ENCODE data around the gene RHBDF2.
A peak's percentile ranks its signal among the peaks of the same experiment; 100 is the strongest.

Gene RHBDF2

DNA sequence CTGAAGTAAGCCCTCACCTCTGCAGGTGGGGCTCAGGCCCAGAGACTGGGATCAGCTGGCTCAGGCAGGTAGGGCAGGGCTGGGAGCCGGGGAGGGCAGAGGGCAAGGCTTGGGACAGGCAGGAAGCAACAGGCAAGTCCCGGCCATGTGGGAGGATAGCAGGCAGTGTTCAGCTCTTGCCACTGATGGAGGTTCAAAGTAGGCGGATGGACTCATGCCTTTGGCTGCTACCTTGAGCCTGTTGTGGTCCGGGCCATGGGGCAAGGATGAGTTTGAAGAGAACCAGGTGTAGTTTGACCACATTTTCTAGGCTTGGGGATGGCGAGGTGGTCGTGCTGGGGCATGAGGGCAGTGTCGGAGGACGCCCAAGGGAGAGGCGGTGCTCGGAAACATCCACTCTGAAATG, 41.3 kb upstream of the RHBDF2 start:
- TF ChIP-seq, protein P1, sequence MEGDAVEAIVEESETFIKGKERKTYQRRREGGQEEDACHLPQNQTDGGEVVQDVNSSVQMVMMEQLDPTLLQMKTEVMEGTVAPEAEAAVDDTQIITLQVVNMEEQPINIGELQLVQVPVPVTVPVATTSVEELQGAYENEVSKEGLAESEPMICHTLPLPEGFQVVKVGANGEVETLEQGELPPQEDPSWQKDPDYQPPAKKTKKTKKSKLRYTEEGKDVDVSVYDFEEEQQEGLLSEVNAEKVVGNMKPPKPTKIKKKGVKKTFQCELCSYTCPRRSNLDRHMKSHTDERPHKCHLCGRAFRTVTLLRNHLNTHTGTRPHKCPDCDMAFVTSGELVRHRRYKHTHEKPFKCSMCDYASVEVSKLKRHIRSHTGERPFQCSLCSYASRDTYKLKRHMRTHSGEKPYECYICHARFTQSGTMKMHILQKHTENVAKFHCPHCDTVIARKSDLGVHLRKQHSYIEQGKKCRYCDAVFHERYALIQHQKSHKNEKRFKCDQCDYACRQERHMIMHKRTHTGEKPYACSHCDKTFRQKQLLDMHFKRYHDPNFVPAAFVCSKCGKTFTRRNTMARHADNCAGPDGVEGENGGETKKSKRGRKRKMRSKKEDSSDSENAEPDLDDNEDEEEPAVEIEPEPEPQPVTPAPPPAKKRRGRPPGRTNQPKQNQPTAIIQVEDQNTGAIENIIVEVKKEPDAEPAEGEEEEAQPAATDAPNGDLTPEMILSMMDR (IDR thresholded peaks at IDR 0.05; ENCODE audit: low read depth, low read length, missing control alignments), result no peak
- H3K4me3 ChIP-seq (ENCODE audit: low read depth, low read length), result no peak overlapping the region
- no peak for DNase-seq (ENCODE audit: low read depth)

DNA sequence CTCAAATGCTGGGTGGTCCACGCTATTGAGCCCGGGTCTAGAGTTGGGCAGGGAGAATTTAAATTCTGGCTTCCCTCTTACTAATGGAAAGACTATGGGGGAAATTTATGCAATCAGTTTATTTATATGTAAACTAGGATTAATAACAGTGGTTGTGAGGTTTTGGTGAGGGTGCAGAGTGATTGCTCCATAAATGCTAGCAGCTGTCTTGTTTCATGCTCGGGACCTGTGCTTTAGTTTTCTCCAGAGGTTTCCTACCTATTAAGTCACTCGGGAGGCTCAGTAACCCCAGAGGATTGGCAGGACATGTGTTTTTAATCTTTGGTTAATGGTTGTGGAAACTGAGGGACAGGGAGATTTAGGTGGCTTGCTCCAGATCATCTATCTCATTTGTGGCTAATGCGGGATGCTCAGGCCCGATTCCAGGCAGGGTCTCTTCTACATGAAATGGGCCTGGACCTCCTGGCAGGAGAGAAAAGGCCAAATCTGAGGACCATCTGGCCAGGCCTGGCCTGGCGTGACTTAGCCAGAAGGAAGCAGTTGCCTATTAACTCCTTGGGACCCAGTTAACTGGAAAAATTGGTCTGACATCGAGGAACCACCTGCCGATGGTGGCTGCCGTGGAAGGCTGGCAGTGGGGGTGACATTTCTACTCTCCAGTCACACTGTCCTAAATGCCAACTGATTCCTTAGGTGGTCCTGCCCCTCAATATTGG, 40.7 kb upstream of the RHBDF2 start:
- TF ChIP-seq, protein P1 (IDR thresholded peaks at IDR 0.05; ENCODE audit: low read depth, low read length, missing control alignments), result no peak
- DNase-seq (ENCODE audit: low read depth), result no peak

DNA sequence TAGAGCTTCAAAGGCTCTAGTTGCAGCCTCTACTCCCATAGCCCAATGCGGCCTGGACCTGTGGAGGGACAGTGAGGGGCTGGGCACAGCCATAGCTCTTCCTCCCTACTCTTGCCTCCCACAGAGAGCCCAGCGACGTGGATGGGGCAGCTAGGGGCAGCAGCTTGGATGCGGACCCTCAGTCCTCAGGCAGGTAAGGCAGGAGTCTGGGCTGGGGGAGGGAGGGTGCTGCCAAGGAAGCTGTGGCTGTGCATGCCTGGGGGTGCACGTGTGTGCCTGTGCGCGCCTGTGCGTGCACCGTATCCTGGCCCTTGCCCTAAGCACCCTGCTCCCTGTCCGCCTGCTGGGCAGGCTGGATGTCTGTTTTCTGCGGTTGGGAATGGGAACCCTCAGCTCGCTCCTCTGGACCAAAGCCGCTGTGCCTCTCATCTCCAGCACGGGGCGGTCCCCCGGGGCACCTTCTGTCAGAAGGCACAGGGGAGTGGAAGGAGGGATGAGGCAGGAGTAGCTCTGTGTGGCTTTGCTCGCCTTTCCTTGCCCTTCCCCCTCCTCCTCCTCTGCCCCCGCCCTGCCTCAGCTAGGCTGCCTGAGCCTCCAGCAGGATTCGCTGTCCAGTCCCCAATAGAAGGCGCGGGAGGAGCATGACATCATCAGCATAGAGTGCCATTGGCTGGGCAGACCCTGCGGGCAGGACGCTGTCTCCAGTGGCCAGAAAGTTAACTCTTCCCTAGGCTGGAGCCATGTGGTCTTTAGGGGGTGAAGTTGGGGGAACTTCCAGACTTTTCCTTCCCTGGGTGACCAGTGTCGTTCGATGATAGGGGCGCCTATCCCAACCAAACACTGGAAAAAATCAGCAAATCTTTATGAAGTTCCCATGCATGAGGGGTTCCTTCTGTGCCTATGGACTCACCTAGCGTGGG, 39.4 kb upstream of the RHBDF2 start:
- no peak for DNase-seq (ENCODE audit: low read depth)
- TF ChIP-seq, protein P1 (IDR thresholded peaks at IDR 0.05; ENCODE audit: low read depth, low read length, missing control alignments), result no peak
- no peak overlapping the region for H3K4me3 ChIP-seq (ENCODE audit: low read depth, low read length)

More for the DNA sequence above, 40.7 kb upstream of the RHBDF2 start:
- no peak overlapping the region for H3K4me3 ChIP-seq (ENCODE audit: low read depth, low read length)

DNA sequence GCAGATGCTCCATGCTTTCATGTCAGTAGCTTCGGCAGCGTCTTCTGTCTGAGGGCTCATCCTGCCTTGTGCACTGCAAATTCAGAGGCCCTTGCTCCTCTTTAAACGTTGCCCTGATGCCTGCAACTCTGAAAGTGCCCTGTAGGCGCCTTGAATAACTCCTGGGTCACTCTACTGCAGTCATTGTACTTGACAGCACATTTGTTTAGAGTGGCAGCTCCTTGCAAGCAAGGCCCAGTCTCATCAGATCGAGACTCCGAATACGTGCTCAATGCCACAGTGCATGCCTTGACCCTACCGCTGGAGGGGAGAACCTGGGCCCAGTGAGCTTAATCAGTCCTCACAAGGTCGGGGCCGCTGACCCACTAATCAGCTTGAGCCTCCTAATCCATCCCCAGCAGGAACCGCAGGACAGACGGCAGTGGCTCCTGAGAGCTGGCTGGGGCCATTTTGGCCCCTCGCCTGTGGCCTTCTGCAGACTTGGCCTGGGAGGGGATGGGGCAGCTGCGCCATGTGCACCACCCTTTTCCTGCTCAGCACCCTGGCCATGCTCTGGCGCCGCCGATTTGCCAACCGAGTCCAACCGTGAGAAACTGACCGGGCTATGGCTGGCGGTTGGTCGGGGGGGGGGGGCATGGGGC, 38.5 kb upstream of the RHBDF2 start, which contains the start of gene PRCD:
Gene PRCD (plus strand): TSS at position 414 of the 641 bp plus-strand sequence. CDS start 98 bp downstream, at position 512.
- TF ChIP-seq, protein P1 (IDR thresholded peaks at IDR 0.05; ENCODE audit: low read depth, low read length, missing control alignments), result peak; percentile 29
- no peak within 1 kb of the TSS for H3K4me3 ChIP-seq (ENCODE audit: low read depth, low read length)
- no peak for DNase-seq (ENCODE audit: low read depth)

DNA sequence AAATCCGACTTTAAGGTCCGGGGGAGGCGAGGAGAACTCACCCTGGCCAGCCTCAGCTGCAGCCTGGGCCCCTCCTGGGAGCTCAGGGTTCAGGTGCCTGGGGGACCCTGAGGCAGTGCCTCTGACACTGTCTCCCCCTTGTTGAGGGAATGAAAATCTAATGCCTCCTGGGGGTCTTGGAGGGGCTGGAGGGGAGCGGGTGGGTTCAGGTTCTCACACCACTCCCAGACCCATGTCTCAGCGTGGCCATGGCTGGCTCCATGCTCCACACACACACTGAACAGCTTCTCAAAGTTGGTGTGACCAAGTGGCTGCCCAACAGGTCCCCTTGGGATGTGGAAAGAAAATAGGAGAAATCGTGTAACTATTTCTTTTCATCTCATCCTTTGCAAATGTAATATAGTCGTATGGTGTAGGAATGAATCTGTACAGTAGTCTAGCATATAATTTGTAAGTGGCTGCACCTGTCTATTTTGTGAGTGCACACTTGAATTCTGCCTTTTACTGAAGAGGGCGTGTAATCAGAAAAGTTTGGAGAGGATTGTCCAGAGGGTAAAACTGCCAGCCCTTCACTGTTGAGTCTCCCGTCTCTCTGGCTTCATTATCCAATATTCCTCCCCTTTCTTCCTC, 37.8 kb upstream of the RHBDF2 start:
- TF ChIP-seq, protein P1 (IDR thresholded peaks at IDR 0.05; ENCODE audit: low read depth, low read length, missing control alignments), result no peak
- no peak for DNase-seq (ENCODE audit: low read depth)
- H3K4me3 ChIP-seq (ENCODE audit: low read depth, low read length), result no peak overlapping the region

DNA sequence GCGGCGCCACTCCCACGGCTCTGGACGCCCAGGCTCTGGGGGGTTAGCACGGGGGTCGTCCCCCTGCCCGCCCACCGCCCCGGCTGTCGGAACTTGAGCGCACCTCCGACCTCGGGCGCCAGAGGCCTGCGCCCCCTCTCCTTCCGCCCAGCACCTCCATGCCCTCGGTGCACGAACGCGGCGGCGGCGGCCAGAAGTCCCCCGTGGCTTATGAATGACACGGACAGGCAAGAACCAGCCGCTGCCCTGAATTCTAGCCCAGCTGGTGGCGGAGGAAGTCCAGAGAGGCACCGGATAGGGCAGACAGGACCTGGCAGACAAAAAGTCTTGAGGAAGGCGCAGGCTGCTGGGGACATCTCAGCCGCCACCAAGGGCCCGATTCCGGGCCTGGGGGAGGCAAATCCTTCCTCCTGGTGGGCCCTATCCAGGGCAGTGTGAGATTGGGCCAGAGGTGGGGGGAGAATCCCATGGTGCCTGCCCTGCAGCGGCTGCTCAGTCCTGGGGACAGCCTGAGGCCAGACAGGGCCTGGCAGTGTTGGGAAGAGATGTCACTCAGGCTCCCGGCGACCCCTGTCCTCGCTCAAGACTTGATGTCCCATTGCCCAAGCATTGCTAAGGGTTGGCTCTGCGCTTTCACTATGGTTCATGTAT, 37.2 kb upstream of the RHBDF2 start:
- TF ChIP-seq, protein P1 (IDR thresholded peaks at IDR 0.05; ENCODE audit: low read depth, low read length, missing control alignments), result no peak
- H3K4me3 ChIP-seq (ENCODE audit: low read depth, low read length), result no peak overlapping the region
- no peak for DNase-seq (ENCODE audit: low read depth)
